AG10803 (cell line): ENCODE results near the gene KDM4B.
A peak's percentile ranks its signal among the peaks of the same experiment; 100 is the strongest.

Source experiments
- DNase-seq: peaks from one replicate; pipeline ENCODE4 v3.0.0; 2010; ENCODE audit warnings: low read depth
- H3K4me3 ChIP-seq: 2 replicates; pipeline ENCODE4 v1.5.1; 2011; ENCODE audit warnings: mild to moderate bottlenecking, low read length, control low read depth
- TF ChIP-seq, protein P1 (sequence below): conservative IDR thresholded peaks from 2 replicates; pipeline ENCODE4 v1.5.1; 2011; ENCODE audit warnings: mild to moderate bottlenecking, low read length, control low read depth, inconsistent platforms

The KDM4B gene

GRCh38 chr19:5170329-5170745, 201.4 kb downstream of the KDM4B start:
- H3K4me3 ChIP-seq = no peak overlapping the region
- TF ChIP-seq, protein P1, sequence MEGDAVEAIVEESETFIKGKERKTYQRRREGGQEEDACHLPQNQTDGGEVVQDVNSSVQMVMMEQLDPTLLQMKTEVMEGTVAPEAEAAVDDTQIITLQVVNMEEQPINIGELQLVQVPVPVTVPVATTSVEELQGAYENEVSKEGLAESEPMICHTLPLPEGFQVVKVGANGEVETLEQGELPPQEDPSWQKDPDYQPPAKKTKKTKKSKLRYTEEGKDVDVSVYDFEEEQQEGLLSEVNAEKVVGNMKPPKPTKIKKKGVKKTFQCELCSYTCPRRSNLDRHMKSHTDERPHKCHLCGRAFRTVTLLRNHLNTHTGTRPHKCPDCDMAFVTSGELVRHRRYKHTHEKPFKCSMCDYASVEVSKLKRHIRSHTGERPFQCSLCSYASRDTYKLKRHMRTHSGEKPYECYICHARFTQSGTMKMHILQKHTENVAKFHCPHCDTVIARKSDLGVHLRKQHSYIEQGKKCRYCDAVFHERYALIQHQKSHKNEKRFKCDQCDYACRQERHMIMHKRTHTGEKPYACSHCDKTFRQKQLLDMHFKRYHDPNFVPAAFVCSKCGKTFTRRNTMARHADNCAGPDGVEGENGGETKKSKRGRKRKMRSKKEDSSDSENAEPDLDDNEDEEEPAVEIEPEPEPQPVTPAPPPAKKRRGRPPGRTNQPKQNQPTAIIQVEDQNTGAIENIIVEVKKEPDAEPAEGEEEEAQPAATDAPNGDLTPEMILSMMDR = peak; percentile 47
- no peak for DNase-seq

- TF ChIP-seq, protein P1 = no peak
- no peak overlapping the region for H3K4me3 ChIP-seq
- no peak for DNase-seq
Measured at GRCh38 chr19:5171711-5172110, 202.8 kb downstream of the KDM4B start.

DNA sequence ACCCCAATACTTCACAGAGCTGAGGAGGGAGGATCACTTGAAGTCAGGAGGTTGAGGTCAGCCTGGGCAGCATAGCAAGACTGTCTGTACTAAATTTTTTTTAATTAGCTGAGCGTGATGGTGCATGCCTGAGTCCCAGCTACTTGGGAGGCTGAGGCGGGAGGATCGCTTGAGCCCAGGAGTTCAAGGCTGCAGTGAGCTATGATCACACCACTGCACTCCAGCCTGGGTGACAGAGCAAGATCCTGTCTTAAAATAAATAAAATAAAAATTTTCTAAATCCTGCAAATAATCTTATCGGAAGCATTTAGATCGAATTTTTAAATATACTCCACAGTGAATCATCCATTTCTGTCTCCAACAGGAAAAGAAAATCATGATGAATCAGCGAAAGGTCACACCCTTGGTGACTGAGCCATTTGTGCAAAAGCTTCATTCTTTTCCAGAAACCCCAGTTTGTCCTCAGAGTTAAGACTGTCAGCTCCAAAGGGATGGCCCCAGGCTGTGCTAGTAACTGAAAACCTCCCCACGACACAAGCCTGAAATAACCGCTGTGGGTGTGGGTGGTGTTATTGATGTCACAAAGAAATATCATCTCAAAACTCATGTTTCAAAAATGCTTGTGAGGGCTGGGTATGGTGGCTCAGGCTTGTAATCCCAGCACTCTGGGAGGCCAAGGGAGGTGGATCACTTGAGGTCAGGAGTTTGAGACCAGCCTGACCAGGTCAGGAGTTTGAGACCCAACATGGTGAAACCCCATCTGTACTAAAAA, 204.1 kb downstream of the KDM4B start:
- peak; percentile 96 for DNase-seq
- TF ChIP-seq, protein P1 = no peak
- H3K4me3 ChIP-seq = no peak overlapping the region

- H3K4me3 ChIP-seq = no peak overlapping the region
- DNase-seq = no peak
- TF ChIP-seq, protein P1 = no peak
Measured at GRCh38 chr19:5173993-5174392, 205.1 kb downstream of the KDM4B start.

GRCh38 chr19:5177745-5178450, 209.0 kb downstream of the KDM4B start:
- DNase-seq = no peak
- TF ChIP-seq, protein P1 = no peak
- no peak overlapping the region for H3K4me3 ChIP-seq

- TF ChIP-seq, protein P1 = no peak
- no peak for DNase-seq
- no peak overlapping the region for H3K4me3 ChIP-seq
Measured at GRCh38 chr19:5178841-5179240, 209.9 kb downstream of the KDM4B start.

GRCh38 chr19:5179256-5179655, 210.3 kb downstream of the KDM4B start:
- no peak for DNase-seq
- TF ChIP-seq, protein P1 = no peak
- no peak overlapping the region for H3K4me3 ChIP-seq
